ENCODE results near the gene PRRX2.
"Not testable (repeated sequence)": the region's sequence is repeated elsewhere in the genome, so short reads cannot be mapped to it uniquely, and the experiment has no call there.

The PRRX2 gene

DNA sequence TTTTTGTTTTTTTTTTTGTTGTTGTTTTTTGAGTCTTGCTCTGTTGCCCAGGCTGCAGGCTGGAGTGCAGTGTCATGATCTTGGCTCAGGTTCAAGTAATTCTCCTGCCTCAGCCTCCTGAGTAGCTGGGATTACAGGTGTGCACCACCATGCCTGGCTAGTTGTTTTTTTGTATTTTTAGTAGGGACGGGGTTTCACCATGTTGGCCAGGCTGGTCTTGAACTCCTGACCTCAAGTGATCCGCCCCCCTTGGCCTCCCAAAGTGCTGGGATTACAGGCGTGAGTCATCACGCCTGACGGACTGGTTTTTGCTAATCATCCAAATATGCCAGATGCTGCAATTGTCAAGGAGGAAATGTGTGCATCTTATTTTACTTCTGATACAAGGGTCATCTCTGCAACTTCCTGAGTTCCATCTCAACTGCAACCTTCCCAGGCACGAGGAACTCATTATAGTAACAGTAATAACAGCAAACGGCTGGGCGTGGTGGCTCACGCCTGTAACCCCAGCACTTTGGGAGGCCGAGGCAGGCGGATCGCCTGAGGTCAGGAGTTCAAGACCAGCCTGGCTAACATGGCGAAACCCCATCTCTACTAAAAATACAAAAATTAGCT is 97.0 kb downstream of the PRRX2 start:
- DNase-seq = not testable (repeated sequence)

DNA sequence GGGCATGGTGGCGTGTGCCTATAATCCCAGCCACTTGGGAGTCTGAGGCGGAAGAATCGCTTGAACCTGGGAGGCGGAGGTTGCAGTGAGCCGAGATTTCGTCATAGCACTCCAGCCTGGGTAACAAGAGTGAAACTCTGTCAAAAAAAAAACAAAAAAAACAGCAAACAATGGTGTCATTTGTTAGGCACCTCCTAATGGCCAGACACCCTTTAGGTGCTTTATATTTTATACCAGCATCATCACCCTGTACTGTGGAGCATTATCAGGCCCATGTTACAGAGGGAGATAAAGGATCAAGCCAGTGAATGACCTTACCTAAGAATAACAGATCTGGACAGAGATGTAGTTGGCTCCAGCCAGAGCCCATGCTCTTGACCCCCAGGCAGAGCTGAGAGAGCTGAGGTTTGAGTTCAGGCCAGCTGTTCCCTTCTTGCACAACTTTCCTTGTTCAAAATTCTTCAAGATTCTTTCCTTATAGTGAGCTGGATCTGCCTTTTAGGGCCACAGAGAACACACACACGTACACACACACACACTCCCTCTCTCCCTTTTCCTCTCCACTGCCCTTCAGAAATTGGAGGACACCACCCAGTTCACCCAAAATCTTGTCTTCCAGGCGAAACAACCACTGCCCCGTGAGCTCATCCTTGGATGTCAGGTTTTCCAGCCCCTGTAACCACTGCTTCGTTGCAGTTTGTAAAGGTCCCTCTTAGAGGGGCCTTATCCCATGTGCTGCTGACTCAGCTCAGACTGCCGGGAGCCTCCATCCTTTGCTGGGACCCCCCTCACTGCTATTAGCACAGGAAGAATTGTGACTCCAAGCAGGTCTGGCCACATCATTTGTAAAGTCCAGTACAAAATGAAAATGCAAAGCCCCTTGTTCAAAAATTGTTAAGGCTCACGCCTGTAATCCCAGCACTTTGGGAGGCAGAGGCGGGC is 97.8 kb downstream of the PRRX2 start:
- no peak for DNase-seq

GRCh38 chr9:129765764-129766317 is 100.4 kb downstream of the PRRX2 start:
- no peak for DNase-seq

- no peak for DNase-seq
Observed at GRCh38 chr9:129768486-129768885, 103.0 kb downstream of the PRRX2 start.

GRCh38 chr9:129769669-129770068 is 104.2 kb downstream of the PRRX2 start:
- no peak for DNase-seq

- DNase-seq = no peak
Observed at GRCh38 chr9:129770741-129771140, 105.3 kb downstream of the PRRX2 start.
